ENCODE data around the gene LY6G5C. TPM values are rescaled to one million over a fixed set of nuclear protein-coding genes. Genes with fewer than 3 reads are reported as not detected.

LY6G5C gene
- total RNA-seq, 1 donor from 2014 or later = 13.8 TPM

DNA sequence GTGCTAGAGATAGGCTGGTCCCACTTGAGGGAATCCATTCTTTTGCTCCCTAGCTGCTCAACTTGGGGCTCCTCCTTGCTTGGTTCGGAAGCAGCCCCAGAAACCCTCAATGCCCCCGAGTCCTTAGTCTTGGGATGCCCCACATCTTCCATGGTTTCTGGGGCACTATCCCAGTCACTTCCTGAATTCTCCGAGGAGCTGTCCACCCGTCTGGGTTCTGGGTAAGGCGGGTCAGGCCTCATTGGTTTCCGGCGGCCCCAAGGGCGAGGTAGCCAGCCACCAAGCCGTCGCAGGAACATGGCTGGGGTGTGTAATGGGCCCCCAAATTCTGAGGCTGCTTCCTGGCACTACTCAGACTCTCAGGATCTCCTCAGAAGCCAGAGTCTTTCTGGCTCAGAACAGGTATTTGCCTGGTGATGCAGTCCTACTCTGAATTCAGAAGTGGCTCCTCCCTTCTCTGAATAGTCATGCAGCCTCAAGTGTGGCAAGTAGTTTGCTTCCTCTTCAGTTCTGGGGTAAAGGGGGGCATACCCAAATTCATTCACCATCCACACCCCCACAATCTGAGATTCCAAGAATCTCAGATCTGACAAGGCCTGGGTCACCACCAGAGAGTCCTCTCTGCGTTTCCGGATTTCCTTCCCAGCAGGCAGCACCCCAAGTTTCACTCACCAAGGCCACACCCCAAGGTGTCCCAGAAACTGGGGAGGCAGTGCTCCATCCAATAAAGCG lies 21.1 kb downstream of the LY6G5C start:
- no peak for DNase-seq
- TF ChIP-seq, protein P1, sequence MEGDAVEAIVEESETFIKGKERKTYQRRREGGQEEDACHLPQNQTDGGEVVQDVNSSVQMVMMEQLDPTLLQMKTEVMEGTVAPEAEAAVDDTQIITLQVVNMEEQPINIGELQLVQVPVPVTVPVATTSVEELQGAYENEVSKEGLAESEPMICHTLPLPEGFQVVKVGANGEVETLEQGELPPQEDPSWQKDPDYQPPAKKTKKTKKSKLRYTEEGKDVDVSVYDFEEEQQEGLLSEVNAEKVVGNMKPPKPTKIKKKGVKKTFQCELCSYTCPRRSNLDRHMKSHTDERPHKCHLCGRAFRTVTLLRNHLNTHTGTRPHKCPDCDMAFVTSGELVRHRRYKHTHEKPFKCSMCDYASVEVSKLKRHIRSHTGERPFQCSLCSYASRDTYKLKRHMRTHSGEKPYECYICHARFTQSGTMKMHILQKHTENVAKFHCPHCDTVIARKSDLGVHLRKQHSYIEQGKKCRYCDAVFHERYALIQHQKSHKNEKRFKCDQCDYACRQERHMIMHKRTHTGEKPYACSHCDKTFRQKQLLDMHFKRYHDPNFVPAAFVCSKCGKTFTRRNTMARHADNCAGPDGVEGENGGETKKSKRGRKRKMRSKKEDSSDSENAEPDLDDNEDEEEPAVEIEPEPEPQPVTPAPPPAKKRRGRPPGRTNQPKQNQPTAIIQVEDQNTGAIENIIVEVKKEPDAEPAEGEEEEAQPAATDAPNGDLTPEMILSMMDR (IDR thresholded peaks at IDR 0.05; ENCODE audit: partially characterized antibody, unreplicated experiment) = no peak
- peak overlapping the region; percentile 92 for H3K27ac Mint-ChIP-seq (ENCODE audit: unreplicated experiment)
- peaks cover 8% of the 10 kb centered on the region for H3K9me3 Mint-ChIP-seq (ENCODE audit: unreplicated experiment)
- H3K4me1 Mint-ChIP-seq (ENCODE audit: low read depth, unreplicated experiment) = peaks cover 31% of the 10 kb centered on the region
- peaks cover 21% of the 10 kb centered on the region for H3K27me3 Mint-ChIP-seq (ENCODE audit: unreplicated experiment)
- H3K4me3 Mint-ChIP-seq (ENCODE audit: unreplicated experiment) = peak overlapping the region; percentile 93
- H3K36me3 Mint-ChIP-seq (ENCODE audit: unreplicated experiment) = peaks cover 4% of the 10 kb centered on the region

DNA sequence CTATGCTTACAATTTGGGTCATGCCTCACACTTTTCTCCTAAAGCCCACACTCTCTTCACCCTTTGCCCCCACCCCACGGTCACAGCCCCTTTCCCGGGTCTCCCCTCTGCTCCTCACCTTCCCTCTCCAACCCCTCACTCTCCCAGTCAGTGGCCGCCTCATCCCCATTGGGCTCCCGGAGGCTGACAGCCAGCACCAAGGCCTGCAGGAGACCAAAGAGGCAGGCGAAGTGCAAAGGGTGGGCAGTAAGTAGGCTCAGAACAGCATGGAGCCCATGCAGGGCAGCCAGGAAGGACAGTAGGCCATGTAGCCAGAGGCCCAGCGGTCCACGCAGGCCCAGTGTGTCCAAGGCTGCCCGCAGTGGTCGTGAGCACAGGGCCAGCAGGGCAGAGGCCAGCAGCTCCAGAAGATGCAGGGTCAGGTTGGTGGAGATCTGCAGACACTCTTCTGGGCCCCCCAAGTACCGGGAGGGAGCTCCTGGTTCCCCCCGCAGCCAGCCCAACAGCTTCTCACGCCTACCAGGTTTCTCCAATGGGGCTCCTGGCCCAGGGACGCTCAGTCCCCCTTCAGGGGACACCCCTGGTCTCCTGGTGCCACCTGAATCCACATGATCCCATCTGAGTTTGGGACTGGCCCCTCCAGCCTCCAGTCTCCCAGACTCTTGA lies 21.8 kb downstream of the LY6G5C start:
- DNase-seq = no peak
- peaks cover 29% of the 10 kb centered on the region for H3K4me1 Mint-ChIP-seq (ENCODE audit: low read depth, unreplicated experiment)
- H3K4me3 Mint-ChIP-seq (ENCODE audit: unreplicated experiment) = peak overlapping the region; percentile 93
- peaks cover 4% of the 10 kb centered on the region for H3K36me3 Mint-ChIP-seq (ENCODE audit: unreplicated experiment)
- TF ChIP-seq, protein P1 (IDR thresholded peaks at IDR 0.05; ENCODE audit: partially characterized antibody, unreplicated experiment) = no peak
- H3K27me3 Mint-ChIP-seq (ENCODE audit: unreplicated experiment) = peaks cover 18% of the 10 kb centered on the region
- H3K27ac Mint-ChIP-seq (ENCODE audit: unreplicated experiment) = no peak overlapping the region
- peaks cover under 1% of the 10 kb centered on the region for H3K9me3 Mint-ChIP-seq (ENCODE audit: unreplicated experiment)

DNA sequence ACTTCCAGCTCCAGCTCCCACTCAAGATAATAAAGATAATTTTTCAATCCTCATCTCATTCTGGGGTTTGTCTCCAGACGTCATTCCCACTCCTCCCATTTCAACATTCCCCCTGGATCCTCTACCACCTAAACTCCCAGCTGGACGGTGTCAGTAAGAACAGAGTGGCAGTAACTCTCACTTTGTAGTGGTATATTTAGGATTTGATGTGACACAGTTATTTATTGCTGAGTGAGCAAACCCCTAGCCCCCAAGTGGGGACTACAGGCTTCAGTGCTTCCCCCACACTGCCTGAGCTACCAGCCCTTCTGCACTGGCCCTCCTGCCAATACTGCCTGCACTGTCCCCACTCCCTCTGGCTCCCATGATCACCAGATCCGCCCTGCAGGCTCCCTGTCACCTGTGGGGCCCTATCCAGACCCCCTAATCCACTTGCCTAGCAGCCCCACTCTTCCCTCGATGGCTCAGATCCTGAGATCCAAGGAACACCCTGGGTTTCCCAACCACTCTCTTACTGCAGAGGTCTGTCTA lies 22.6 kb downstream of the LY6G5C start:
- Mint-ChIP-seq H3K9me3 (ENCODE audit: unreplicated experiment) (no peaks in the 10 kb centered on the region), H3K27me3 (ENCODE audit: unreplicated experiment) (peaks cover 15% of the 10 kb centered on the region), H3K4me1 (ENCODE audit: low read depth, unreplicated experiment) (peaks cover 21% of the 10 kb centered on the region), H3K27ac (ENCODE audit: unreplicated experiment) (peak overlapping the region; percentile 17), H3K36me3 (ENCODE audit: unreplicated experiment) (peaks cover 4% of the 10 kb centered on the region), H3K4me3 (ENCODE audit: unreplicated experiment) (peak overlapping the region; percentile 93)
- DNase-seq = no peak
- TF ChIP-seq, protein P1 (IDR thresholded peaks at IDR 0.05; ENCODE audit: partially characterized antibody, unreplicated experiment) = no peak

DNA sequence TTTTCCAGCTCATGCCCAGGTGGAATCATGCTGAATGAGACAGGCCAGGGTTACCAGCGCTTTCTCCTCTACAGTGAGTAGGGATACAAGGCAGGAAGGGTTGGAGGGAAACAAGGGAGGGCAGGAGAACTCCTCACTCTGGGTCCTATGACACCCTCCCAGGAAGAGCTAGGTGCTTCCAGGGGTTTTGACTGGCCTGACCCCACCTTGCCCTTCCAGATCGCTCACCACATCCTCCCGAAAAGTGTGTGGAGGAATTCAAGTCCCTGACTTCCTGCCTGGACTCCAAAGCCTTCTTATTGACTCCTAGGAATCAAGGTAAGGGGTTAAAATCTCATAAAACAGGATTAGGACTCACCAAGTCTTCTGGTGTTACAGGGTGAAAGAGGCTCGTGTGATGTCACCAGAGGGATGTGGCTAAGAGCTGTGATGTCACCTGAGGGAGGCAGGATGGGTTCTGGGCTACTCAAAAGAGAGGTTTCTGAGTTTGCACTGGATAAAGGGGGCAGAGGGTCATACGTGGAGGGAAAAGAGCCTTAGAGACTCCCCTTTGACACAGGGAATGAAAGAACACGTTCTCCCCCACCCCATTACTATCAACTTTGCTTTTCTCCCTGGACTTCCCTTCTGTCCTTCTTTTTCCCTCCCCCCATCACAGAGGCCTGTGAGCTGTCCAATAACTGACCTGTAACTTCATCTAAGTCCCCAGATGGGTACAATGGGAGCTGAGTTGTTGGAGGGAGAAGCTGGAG lies 23.3 kb downstream of the LY6G5C start:
- TF ChIP-seq, protein P1 (IDR thresholded peaks at IDR 0.05; ENCODE audit: partially characterized antibody, unreplicated experiment) = no peak
- Mint-ChIP-seq H3K9me3 (ENCODE audit: unreplicated experiment) (peaks cover 2% of the 10 kb centered on the region), H3K4me3 (ENCODE audit: unreplicated experiment) (peak overlapping the region; percentile 93), H3K27ac (ENCODE audit: unreplicated experiment) (peak overlapping the region; percentile 17), H3K36me3 (ENCODE audit: unreplicated experiment) (peaks cover 4% of the 10 kb centered on the region), H3K4me1 (ENCODE audit: low read depth, unreplicated experiment) (peaks cover 19% of the 10 kb centered on the region), H3K27me3 (ENCODE audit: unreplicated experiment) (peaks cover 16% of the 10 kb centered on the region)
- DNase-seq = no peak

All from glutamatergic neuron (in vitro differentiated cells).